ENCODE data around the gene FAM131A. TPM values are rescaled to one million over a fixed set of nuclear protein-coding genes. Genes with fewer than 3 reads are reported as not detected.
A peak's percentile ranks its signal among the peaks of the same experiment; 100 is the strongest.

The FAM131A gene
- total and polyA plus RNA-seq, 2 donors, result 3.4 to 11.7 TPM

DNA sequence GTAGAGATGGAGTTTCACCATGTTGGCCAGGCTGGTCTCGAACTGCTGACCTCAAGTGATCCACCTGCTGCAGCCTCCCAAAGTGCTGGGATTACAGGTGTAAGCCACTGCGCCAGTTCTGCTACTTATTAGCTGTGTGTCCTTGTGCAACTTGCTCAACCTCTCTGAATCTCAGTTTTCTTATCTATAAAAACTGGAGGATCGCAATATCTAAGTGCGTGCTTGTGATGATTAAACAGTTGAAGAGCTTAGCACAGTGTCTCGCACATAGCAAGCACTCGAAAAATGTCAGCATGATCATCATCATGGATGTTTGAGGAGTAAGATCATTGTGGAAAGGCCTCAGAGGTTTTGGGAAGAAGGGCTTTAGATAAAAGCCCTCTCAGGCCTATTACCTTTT, 13.2 kb downstream of the FAM131A start:
- H3K4me3 ChIP-seq (ENCODE audit: low read length in 2 of 2), result no peak overlapping the region
- no peaks in the 10 kb centered on the region for H3K27me3 ChIP-seq (ENCODE audit: control insufficient read depth in 2 of 2, insufficient read depth in 1 of 2, low read length in 1 of 2)
- no peak for DNase-seq (ENCODE audit: low read depth in 6 of 9, low spot score in 9 of 9)
- H3K4me1 ChIP-seq (ENCODE audit: control insufficient read depth in 2 of 2, insufficient read depth in 2 of 2, low read length in 2 of 2), result no peaks in the 10 kb centered on the region
- H3K27ac ChIP-seq (ENCODE audit: low read depth in 1 of 2, low read length in 1 of 2), result no peak overlapping the region
- peaks cover 3 to 4% of the 10 kb centered on the region in 2 donors for H3K36me3 ChIP-seq (ENCODE audit: control insufficient read depth in 2 of 2, insufficient read depth in 2 of 2, low read length in 1 of 2)
- no peaks in the 10 kb centered on the region for H3K9me3 ChIP-seq (ENCODE audit: control insufficient read depth in 2 of 2, insufficient read depth in 1 of 2, low read length in 1 of 2)
- WGBS, result over 99% methylated on average over 6 of the region's 6 CpGs

DNA sequence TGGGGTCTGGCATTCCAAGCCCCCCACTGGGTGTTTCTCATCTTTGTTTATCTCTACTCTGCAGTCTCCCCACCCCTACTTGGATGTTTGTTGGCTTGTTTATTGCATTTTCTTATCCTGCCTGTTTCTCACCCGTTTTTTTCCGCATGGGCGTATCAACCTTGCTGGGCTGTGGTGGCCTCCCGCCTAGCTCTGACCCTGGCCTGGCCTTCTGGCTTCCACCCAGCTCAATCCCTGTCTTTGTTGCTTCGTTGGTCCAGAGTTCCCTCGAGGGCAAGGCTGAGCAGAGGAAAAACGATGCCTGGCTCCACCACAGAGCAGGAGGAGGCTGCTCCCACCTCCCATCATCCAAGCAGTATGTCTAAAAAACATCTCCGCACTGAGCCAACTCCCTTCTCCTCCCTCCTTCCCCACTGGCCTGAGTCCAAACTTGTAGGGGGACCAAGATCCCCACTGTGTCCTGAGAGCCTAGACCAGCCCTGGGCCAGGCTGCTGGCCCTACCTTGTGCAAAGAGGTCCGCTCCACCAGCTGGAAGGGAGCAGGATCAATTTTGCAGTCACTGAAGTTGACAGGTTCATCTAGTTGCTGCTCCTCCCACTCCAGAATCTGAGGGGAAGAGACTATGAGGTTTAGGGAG, 14.2 kb downstream of the FAM131A start:
- no peak for DNase-seq (ENCODE audit: low read depth in 6 of 9, low spot score in 9 of 9)
- Histone ChIP-seq H3K4me3 (ENCODE audit: low read length in 2 of 2) (no peak overlapping the region), H3K4me1 (ENCODE audit: control insufficient read depth in 2 of 2, insufficient read depth in 2 of 2, low read length in 2 of 2) (no peaks in the 10 kb centered on the region), H3K27ac (ENCODE audit: low read depth in 1 of 2, low read length in 1 of 2) (no peak overlapping the region), H3K36me3 (ENCODE audit: control insufficient read depth in 2 of 2, insufficient read depth in 2 of 2, low read length in 1 of 2) (peaks cover 0 to 3% of the 10 kb centered on the region in 2 donors), H3K27me3 (ENCODE audit: control insufficient read depth in 2 of 2, insufficient read depth in 1 of 2, low read length in 1 of 2) (no peaks in the 10 kb centered on the region), H3K9me3 (ENCODE audit: control insufficient read depth in 2 of 2, insufficient read depth in 1 of 2, low read length in 1 of 2) (no peaks in the 10 kb centered on the region)
- 93% methylated on average over 9 of the region's 9 CpGs for WGBS

DNA sequence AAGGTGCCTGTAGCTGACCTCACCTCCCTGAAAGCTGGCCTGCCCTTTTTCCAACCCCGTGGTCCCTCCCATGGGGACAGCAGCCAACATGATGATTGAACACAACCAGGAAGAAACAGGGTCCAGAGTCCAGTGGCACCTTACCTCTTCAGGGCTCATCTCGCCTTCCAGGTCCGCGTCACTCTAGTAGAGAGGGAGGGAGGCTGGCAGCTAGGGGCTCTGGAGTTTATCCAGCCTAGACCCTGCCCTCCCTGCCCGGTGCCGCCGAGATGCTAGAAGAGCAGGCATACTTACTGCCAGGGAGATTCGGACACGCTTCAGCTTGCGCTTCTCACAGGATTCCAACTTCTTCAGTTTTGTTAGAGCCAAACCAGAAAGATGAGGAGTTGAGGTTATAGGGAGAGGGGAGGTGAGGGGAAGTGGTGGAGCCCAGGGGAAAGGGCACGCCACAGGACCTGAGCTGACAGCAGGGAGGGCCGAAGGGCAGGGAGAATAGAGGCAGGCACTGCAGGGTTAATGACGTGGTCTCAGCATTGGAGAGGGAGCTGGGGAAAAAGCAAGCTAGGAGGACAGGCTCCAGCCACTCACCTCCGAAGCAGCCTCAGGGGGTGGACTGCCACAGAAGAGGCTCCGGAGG, 14.9 kb downstream of the FAM131A start:
- Histone ChIP-seq H3K9me3 (ENCODE audit: control insufficient read depth in 2 of 2, insufficient read depth in 1 of 2, low read length in 1 of 2) (no peaks in the 10 kb centered on the region), H3K27me3 (ENCODE audit: control insufficient read depth in 2 of 2, insufficient read depth in 1 of 2, low read length in 1 of 2) (no peaks in the 10 kb centered on the region), H3K4me3 (ENCODE audit: low read length in 2 of 2) (no peak overlapping the region), H3K36me3 (ENCODE audit: control insufficient read depth in 2 of 2, insufficient read depth in 2 of 2, low read length in 1 of 2) (peaks cover 0 to 3% of the 10 kb centered on the region in 2 donors), H3K27ac (ENCODE audit: low read depth in 1 of 2, low read length in 1 of 2) (no peak overlapping the region), H3K4me1 (ENCODE audit: control insufficient read depth in 2 of 2, insufficient read depth in 2 of 2, low read length in 2 of 2) (no peaks in the 10 kb centered on the region)
- DNase-seq (ENCODE audit: low read depth in 6 of 9, low spot score in 9 of 9), result no peak
- 93% methylated on average over 15 of the region's 15 CpGs for WGBS

DNA sequence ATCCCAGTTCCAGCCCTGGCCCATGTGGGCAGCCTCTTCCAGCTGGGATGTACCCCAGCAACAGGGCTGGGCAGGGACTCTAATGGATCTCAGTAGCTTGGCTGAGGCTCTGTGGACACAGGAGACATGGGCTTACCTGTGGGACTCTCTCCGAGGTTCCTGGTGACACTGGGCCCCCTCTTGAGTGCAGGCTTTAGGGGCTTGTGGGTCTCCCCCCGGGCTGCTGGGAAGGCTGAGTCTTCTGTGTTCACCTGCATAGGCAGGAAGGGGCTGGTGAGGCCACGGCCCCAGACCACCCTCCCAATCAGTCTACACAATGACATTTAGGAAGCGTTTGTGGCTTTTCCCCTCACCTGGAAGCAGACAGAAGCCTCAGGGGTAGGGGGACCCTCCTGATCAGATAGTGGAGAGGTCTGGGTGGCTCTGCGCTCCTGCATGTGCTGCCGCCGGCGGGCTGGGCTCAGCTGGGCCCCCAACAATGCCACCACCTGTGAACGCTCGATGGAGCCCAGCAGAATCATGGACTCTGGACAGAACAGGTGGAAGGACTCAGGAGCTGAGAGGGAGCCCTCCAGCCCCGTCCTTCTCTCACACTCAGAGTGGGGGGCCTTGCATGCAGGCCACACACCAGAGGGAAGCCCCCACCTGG, 15.6 kb downstream of the FAM131A start:
- Histone ChIP-seq H3K9me3 (ENCODE audit: control insufficient read depth in 2 of 2, insufficient read depth in 1 of 2, low read length in 1 of 2) (peaks cover 0 to 3% of the 10 kb centered on the region in 2 donors), H3K36me3 (ENCODE audit: control insufficient read depth in 2 of 2, insufficient read depth in 2 of 2, low read length in 1 of 2) (peaks cover 0 to 3% of the 10 kb centered on the region in 2 donors), H3K27ac (ENCODE audit: low read depth in 1 of 2, low read length in 1 of 2) (no peak overlapping the region), H3K4me1 (ENCODE audit: control insufficient read depth in 2 of 2, insufficient read depth in 2 of 2, low read length in 2 of 2) (no peaks in the 10 kb centered on the region), H3K27me3 (ENCODE audit: control insufficient read depth in 2 of 2, insufficient read depth in 1 of 2, low read length in 1 of 2) (peaks cover 0 to 3% of the 10 kb centered on the region in 2 donors), H3K4me3 (ENCODE audit: low read length in 2 of 2) (no peak overlapping the region)
- 91% methylated on average over 11 of the region's 11 CpGs for WGBS
- no peak for DNase-seq (ENCODE audit: low read depth in 6 of 9, low spot score in 9 of 9)

DNA sequence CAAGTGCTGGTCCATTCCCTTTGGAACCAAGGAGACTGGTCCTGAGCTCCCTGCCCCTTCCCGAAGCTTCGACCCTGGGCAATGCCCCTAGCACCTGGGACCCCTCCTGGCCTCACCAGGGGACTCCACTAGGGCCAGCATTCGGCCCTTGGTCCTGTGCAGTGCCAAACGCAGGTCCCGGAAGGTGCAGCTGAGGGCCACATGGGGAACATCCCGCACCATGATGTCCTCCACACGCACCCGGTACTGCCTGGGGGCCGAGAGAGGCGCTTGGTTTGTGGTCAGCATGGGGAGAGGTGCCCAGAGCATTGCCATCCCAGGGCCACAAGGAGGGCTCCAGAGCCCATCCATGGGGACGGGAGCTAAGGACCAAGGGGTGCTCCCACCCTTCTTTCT, 16.1 kb downstream of the FAM131A start:
- Histone ChIP-seq H3K4me1 (ENCODE audit: control insufficient read depth in 2 of 2, insufficient read depth in 2 of 2, low read length in 2 of 2) (no peaks in the 10 kb centered on the region), H3K27me3 (ENCODE audit: control insufficient read depth in 2 of 2, insufficient read depth in 1 of 2, low read length in 1 of 2) (peaks cover 0 to 6% of the 10 kb centered on the region in 2 donors), H3K4me3 (ENCODE audit: low read length in 2 of 2) (no peak overlapping the region), H3K36me3 (ENCODE audit: control insufficient read depth in 2 of 2, insufficient read depth in 2 of 2, low read length in 1 of 2) (peaks cover 0 to 3% of the 10 kb centered on the region in 2 donors), H3K27ac (ENCODE audit: low read depth in 1 of 2, low read length in 1 of 2) (no peak overlapping the region), H3K9me3 (ENCODE audit: control insufficient read depth in 2 of 2, insufficient read depth in 1 of 2, low read length in 1 of 2) (peaks cover 0 to 3% of the 10 kb centered on the region in 2 donors)
- WGBS, result 97% methylated on average over 11 of the region's 11 CpGs
- no peak for DNase-seq (ENCODE audit: low read depth in 6 of 9, low spot score in 9 of 9)

DNA sequence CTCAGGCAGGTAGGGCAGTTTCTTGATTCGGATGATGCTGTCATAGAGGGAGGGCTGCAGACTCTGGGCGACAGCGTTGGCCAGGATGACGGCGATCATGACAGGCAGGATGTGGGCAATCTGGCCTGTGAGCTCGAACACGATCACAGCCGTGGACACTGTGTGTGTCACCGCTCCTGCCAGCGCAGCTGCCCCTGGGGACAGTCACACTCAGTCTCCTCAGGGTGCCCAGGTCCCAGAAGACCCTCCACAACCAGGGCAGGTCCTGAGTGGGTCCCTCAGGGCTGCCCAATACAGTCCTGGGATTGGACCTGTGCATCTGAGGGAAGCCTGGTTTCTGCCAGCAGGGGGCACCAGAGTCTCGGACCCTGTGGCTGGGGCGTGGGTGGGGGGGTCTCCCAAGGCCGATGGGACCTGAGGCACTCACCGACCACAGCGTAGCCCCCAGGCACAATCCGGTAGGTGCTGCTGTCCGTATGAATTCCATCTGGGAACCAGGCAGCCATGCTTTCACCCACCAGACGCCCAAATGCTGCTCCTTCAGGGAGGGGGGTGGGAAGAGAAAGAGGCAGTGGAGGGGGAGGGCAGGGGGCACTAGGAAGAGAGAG, 16.8 kb downstream of the FAM131A start:
- peaks cover 0 to 3% of the 10 kb centered on the region in 2 donors for H3K36me3 ChIP-seq (ENCODE audit: control insufficient read depth in 2 of 2, insufficient read depth in 2 of 2, low read length in 1 of 2)
- H3K4me1 ChIP-seq (ENCODE audit: control insufficient read depth in 2 of 2, insufficient read depth in 2 of 2, low read length in 2 of 2), result no peaks in the 10 kb centered on the region
- peaks cover 0 to 3% of the 10 kb centered on the region in 2 donors for H3K9me3 ChIP-seq (ENCODE audit: control insufficient read depth in 2 of 2, insufficient read depth in 1 of 2, low read length in 1 of 2)
- peak in 3 of 9 donors; percentile 35 to 56 (median 53) for DNase-seq (ENCODE audit: low read depth in 6 of 9, low spot score in 9 of 9)
- 63% methylated on average over 18 of the region's 18 CpGs for WGBS
- no peak overlapping the region for H3K4me3 ChIP-seq (ENCODE audit: low read length in 2 of 2)
- no peak overlapping the region for H3K27ac ChIP-seq (ENCODE audit: low read depth in 1 of 2, low read length in 1 of 2)
- peaks cover 0 to 11% of the 10 kb centered on the region in 2 donors for H3K27me3 ChIP-seq (ENCODE audit: control insufficient read depth in 2 of 2, insufficient read depth in 1 of 2, low read length in 1 of 2)

DNA sequence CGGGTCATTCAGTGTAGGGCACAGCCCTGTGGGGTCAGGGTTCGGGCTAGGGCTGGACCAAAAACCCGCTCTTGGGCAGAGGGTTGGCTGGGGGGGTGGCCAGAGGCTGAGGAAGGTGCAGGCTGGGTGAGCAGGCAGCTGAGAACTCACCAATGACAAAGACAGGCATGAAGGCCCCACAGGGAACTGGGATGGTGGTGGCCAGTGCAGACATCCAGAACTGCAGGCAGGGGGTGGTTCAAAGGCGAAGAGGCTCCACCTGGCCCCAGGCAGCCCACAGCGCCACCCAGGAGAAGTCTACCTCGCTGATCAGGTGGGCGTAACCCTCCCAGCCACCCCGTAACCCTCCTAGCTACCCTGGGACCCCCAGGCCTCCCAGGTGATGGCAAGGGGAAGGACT, 17.4 kb downstream of the FAM131A start:
- H3K9me3 ChIP-seq (ENCODE audit: control insufficient read depth in 2 of 2, insufficient read depth in 1 of 2, low read length in 1 of 2), result peaks cover 0 to 3% of the 10 kb centered on the region in 2 donors
- DNase-seq (ENCODE audit: low read depth in 6 of 9, low spot score in 9 of 9), result no peak
- 87% methylated on average over 8 of the region's 8 CpGs for WGBS

DNA sequence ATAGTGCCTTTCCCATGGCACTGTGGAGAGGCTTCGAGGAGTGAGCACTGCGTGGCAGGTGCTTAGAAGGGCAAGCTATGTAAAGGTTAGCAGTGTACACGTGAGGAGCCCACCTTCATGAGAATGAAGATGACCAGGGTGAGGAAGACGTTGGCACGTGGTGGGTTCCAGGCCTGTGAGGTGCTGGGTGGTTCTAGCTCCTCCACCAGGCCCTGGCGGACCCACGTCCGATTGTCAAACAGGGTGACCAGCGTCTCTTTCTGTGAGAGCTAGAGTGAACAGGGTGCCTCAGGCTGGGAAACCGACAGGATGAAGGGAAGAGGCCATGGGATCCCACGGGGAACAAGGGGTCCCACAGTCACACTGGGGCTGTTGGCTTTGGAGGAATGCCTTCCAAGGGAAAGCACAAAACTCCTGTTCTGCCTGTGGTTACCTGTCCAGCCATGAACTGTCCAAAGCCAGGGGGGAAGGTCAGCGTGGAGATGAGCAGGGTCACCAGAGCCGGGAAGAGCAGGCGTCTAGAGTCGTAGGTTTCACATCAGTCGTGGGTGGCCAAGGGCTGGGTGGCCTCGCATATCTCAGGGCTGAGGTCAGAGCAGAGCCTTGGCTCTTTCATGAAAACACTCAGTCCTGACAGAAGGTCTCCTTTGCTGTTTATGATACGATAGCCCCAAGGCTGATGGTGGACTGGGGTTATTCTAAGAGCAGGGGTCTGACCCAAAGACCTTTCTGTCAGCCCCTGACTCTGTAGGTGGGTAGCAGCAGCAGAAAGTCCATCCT, 18.1 kb downstream of the FAM131A start:
- WGBS, result 96% methylated on average over 18 of the region's 18 CpGs
- DNase-seq (ENCODE audit: low read depth in 6 of 9, low spot score in 9 of 9), result no peak

More for the DNA sequence above, 17.4 kb downstream of the FAM131A start:
- no peak overlapping the region for H3K4me3 ChIP-seq (ENCODE audit: low read length in 2 of 2)
- peaks cover 0 to 17% of the 10 kb centered on the region in 2 donors for H3K27me3 ChIP-seq (ENCODE audit: control insufficient read depth in 2 of 2, insufficient read depth in 1 of 2, low read length in 1 of 2)
- peaks cover 0 to 3% of the 10 kb centered on the region in 2 donors for H3K36me3 ChIP-seq (ENCODE audit: control insufficient read depth in 2 of 2, insufficient read depth in 2 of 2, low read length in 1 of 2)
- H3K4me1 ChIP-seq (ENCODE audit: control insufficient read depth in 2 of 2, insufficient read depth in 2 of 2, low read length in 2 of 2), result no peaks in the 10 kb centered on the region
- H3K27ac ChIP-seq (ENCODE audit: low read depth in 1 of 2, low read length in 1 of 2), result no peak overlapping the region

More for the DNA sequence above, 18.1 kb downstream of the FAM131A start:
- no peak overlapping the region for H3K27ac ChIP-seq (ENCODE audit: low read depth in 1 of 2, low read length in 1 of 2)
- no peak overlapping the region for H3K4me3 ChIP-seq (ENCODE audit: low read length in 2 of 2)
- H3K9me3 ChIP-seq (ENCODE audit: control insufficient read depth in 2 of 2, insufficient read depth in 1 of 2, low read length in 1 of 2), result peaks cover 0 to 3% of the 10 kb centered on the region in 2 donors
- no peaks in the 10 kb centered on the region for H3K4me1 ChIP-seq (ENCODE audit: control insufficient read depth in 2 of 2, insufficient read depth in 2 of 2, low read length in 2 of 2)
- H3K36me3 ChIP-seq (ENCODE audit: control insufficient read depth in 2 of 2, insufficient read depth in 2 of 2, low read length in 1 of 2), result peaks cover 0 to 3% of the 10 kb centered on the region in 2 donors
- peaks cover 0 to 22% of the 10 kb centered on the region in 2 donors for H3K27me3 ChIP-seq (ENCODE audit: control insufficient read depth in 2 of 2, insufficient read depth in 1 of 2, low read length in 1 of 2)
